Subcutaneous abdominal adipose tissue (tissue), 5 donors: Measurements from ENCODE around the gene MAPK11.

ENCODE experiments used
- H3K27ac ChIP-seq: one replicate; pipeline ENCODE4 v1.7.0; 2013; ENCODE audit warnings: low read depth, mild to moderate bottlenecking, inconsistent platforms, low read length, moderate library complexity
- H3K27me3 ChIP-seq, 5 donors: one replicate each; pipeline ENCODE4 v1.7.0; 2013; ENCODE audit warnings: low read length in 5 of 5, inconsistent platforms in 1 of 5; ENCODE audit not compliant: control insufficient read depth in 5 of 5, insufficient read depth in 4 of 5
- H3K36me3 ChIP-seq, 5 donors: one replicate each; pipeline ENCODE4 v1.7.0; 2013; ENCODE audit warnings: low read length in 5 of 5; ENCODE audit not compliant: control insufficient read depth in 5 of 5, insufficient read depth in 5 of 5
- H3K4me1 ChIP-seq, 5 donors: one replicate each; pipeline ENCODE4 v1.7.0; 2013; ENCODE audit warnings: low read length in 5 of 5, mild to moderate bottlenecking in 3 of 5, moderate library complexity in 1 of 5; ENCODE audit not compliant: control insufficient read depth in 5 of 5, insufficient read depth in 5 of 5
- H3K4me3 ChIP-seq, 5 donors: one replicate each; pipeline ENCODE4 v1.7.0; 2013; ENCODE audit warnings: low read length in 5 of 5, low read depth in 1 of 5
- H3K9ac ChIP-seq, 5 donors: one replicate each; pipeline ENCODE4 v1.7.0; 2013; ENCODE audit warnings: low read length in 5 of 5, mild to moderate bottlenecking in 4 of 5, moderate library complexity in 3 of 5
- H3K9me3 ChIP-seq, 5 donors: one replicate each; pipeline ENCODE4 v1.7.0; 2013; ENCODE audit warnings: low read length in 5 of 5; ENCODE audit not compliant: control insufficient read depth in 5 of 5
- donor health status: healthy.
- donor health status: healthy.
- donor health status: healthy.
- donor health status: healthy.
- donor health status: healthy.

MAPK11 gene

DNA sequence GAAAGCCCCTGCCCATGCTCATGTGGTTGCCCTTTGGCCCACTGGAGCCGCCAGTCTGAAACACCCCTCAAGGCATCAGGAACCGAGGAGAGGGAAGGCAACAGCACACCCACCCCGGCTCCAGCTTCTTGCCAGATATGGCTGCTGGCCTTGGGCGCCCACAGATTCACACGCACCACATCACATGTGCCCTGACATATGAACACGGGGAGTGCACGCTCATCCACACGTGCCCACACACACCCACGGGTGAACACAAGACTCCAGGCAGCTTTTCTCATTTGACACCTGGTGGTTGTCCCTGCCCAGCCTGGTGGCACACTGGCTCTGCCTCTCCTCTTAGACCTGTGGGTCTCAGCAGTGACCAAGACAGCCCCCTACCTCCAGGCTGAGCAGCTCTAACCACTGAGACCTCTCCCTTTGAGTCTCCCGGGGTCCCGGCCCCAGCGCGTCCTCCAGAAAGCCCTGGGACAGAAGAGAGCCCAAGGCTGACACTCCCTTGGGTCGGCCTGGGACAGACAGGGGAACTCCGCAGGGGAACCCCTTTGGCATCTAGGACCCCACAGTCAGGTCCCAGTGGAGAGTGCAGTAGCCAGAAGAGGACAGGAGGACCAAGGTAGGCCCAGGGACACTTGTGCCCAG is 6.0 kb downstream of the MAPK11 start:
- Histone ChIP-seq H3K4me3 (no peak overlapping the region), H3K9me3 (no peaks in the 10 kb centered on the region), H3K9ac (no peak overlapping the region), H3K27me3 (peaks cover 10 to 26% (median 13%) of the 10 kb centered on the region in 5 donors), H3K27ac (no peak overlapping the region), H3K4me1 (peaks cover 0 to 51% (median 41%) of the 10 kb centered on the region in 5 donors), H3K36me3 (peaks cover 0 to 17% (median 5%) of the 10 kb centered on the region in 5 donors)

DNA sequence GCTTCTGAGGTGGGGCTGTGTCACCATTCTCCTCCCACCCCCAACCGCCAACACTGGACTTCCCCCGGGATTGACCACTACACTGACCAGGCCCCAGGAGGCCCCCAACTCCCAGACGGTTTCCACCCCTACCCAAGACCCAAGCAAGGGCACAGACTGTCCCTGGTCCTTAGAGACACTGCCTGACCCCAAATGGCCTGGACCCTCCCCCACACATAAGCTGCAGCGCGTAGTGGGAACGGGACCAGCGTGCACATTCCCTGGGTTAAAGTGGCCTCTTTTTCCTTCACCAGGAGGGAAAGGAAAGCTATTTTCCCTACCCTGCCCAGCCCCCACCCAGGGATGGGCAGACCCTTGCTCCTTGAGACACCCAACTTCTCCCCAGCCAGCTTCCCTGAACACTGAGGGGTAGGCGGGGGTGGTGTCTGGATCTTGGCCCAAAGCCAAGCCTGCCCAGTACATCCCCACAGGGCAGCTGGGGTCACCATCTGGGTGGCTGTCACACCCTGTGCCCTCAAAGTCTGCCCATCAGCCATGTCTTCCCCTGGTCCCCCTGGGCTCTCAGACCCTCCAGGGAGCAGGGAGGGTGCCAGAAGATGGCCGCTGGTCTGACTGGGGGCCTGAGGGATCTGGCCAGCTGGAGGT is 7.1 kb downstream of the MAPK11 start:
- no peak overlapping the region for H3K27ac ChIP-seq
- H3K27me3 ChIP-seq, result peaks cover 10 to 29% (median 16%) of the 10 kb centered on the region in 5 donors
- H3K9ac ChIP-seq, result no peak overlapping the region
- peaks cover 0 to 40% (median 30%) of the 10 kb centered on the region in 5 donors for H3K4me1 ChIP-seq
- no peak overlapping the region for H3K4me3 ChIP-seq
- H3K9me3 ChIP-seq, result no peaks in the 10 kb centered on the region
- H3K36me3 ChIP-seq, result peaks cover 0 to 17% (median 5%) of the 10 kb centered on the region in 5 donors

DNA sequence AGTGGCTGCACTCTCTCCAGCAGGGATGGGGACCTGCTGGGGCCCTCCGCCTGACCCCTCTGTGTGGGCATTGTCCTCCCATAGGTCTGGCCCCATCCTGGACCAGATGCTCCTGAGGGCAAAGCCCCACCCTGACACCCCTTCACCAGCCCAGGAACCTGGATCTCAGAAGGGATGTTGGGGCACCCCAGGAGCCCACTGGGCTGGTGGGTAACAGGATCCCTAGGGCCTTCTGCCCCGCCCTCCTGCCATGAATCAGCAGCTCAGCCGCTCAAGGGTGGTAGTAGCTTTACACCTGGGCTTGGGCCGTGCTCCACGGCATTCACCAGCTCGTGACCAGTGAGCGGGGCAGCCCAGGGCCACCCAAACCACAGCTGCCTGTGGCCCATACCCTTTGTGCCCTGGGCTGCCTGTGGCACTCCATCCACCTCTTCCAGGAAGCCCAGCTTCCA is 7.7 kb downstream of the MAPK11 start:
- Histone ChIP-seq H3K27me3 (peaks cover 12 to 31% (median 16%) of the 10 kb centered on the region in 5 donors), H3K36me3 (peaks cover 0 to 17% (median 7%) of the 10 kb centered on the region in 5 donors), H3K9ac (no peak overlapping the region), H3K4me1 (peaks cover 0 to 35% (median 25%) of the 10 kb centered on the region in 5 donors), H3K27ac (no peak overlapping the region), H3K4me3 (no peak overlapping the region), H3K9me3 (no peaks in the 10 kb centered on the region)

DNA sequence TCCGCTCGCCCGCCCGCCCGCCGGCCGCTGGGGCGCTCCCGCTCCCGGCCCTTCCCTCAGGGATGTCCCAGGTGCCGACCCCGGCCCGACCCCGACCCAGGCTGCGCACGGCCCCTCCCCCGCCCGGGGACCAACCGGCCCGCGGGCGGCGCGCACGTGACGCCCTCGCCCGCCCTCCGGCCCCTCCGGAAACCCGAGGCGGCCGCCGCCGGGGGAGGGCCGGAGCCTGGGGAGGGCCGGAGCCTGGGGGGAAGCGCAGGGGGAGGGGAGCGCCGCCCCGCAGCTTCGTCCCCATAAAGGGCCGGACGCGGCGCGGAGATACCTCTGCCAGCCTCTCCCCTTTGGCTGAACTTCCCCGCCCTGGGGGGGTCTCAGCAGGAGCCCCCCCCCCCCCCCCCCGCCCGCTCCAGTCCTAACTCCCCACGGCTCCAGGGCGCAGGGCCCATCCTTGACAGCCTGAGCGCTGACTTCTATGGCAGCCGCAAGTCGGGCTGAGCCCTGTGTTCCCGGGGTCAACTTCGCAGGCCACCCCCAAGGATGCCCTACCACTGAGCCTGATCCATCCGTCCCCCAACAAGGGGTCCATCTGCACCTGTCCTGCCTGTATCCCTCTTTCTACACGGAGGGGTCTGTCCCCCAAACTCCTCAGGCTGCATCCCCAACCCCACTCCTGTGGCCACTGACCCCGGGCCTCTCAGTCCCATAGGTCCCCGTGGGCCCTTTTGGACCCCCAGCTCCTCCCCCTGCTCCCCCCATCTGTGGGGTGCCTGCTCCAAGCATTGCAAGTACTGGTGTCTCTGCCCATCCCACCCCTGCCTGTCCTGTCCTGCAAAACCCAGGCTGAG is 8.3 kb downstream of the MAPK11 start, which contains the start of gene MAPK12:
TSS of gene MAPK12 (minus strand) at position 69 of the 845 bp plus-strand sequence. CDS start 174 bp downstream, outside the sequence.
- Histone ChIP-seq H3K27ac (no peak within 1 kb of the TSS), H3K4me3 (peak within 1 kb of the TSS in 4 of 5 donors; percentile 53 to 71 (median 54)), H3K27me3 (peaks cover 13 to 35% (median 16%) of the 10 kb centered on the region in 5 donors), H3K9ac (peak within 1 kb of the TSS in 2 of 5 donors; percentile 53 to 59), H3K4me1 (peaks cover 0 to 28% (median 23%) of the 10 kb centered on the region in 5 donors), H3K36me3 (peaks cover 0 to 15% (median 9%) of the 10 kb centered on the region in 5 donors), H3K9me3 (no peaks in the 10 kb centered on the region)

DNA sequence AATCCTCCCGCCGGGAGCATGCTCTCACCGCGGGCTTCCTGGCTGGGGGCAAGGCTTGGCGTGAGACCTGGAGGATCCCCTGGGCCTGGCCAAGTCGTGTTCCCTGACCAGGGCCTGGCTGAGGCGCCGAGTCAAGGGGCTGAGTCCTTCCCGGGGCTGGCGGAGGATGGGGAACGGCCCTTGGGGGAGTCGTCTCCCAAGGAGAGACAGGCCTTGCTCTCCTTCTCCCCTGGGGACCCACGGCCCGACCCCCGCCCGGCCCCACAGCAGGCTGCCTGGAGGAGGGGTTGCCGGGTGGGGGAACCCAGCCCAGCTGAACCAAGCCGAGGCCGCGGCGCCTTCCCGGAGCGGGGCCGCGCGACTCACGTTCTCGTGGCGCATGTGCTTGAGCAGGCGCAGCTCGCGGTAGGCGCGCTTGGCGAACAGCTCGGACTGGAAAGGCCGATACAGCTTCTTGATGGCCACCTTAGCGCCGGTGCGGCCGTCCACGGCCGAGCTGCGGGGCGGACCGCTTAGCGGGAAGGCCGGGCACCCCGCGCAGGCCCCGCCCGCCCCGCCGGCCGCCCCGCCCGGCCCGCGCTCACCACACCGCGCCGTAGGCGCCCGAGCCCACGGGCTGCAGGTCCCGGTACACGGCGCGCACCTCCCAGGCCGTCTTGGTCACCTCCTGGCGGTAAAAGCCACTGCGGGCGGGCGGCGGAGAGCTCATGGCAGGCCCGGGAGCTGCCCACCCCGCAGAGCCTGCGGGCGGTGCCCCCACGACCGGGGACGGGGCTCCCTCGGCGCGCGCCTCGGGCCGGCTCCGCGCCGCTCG is 9.2 kb downstream of the MAPK11 start:
- no peak overlapping the region for H3K27ac ChIP-seq
- H3K9me3 ChIP-seq, result no peaks in the 10 kb centered on the region
- H3K27me3 ChIP-seq, result peaks cover 16 to 33% (median 20%) of the 10 kb centered on the region in 5 donors
- peaks cover 0 to 28% (median 23%) of the 10 kb centered on the region in 5 donors for H3K4me1 ChIP-seq
- peak overlapping the region in 4 of 5 donors; percentile 53 to 71 (median 54) for H3K4me3 ChIP-seq
- peak overlapping the region in 2 of 5 donors; percentile 53 to 59 for H3K9ac ChIP-seq
- peaks cover 0 to 10% (median 5%) of the 10 kb centered on the region in 5 donors for H3K36me3 ChIP-seq

DNA sequence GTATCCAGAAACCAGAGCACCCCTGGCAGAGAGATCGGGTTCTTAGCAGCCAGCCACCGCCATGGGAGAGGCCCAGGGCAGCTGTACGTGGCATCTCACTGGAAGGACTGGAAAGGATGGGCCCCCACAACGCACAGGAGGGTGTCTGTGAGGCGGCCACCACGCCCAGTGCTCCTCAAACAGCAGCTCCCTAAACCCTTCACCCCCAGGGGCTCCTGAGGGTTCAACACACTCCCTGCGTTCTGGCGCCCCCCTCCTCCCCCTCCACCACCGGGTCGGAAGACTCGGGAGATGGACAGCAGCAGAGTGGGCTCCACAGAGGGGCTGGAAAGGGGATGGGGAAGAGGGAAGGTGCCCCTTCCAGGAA is 9.8 kb downstream of the MAPK11 start:
- Histone ChIP-seq H3K9me3 (no peaks in the 10 kb centered on the region), H3K9ac (peak overlapping the region in 2 of 5 donors; percentile 53 to 59), H3K27me3 (peaks cover 16 to 33% (median 20%) of the 10 kb centered on the region in 5 donors), H3K36me3 (peaks cover 0 to 10% (median 5%) of the 10 kb centered on the region in 5 donors), H3K4me1 (peaks cover 0 to 28% (median 23%) of the 10 kb centered on the region in 5 donors), H3K4me3 (peak overlapping the region in 4 of 5 donors; percentile 53 to 71 (median 54)), H3K27ac (no peak overlapping the region)

DNA sequence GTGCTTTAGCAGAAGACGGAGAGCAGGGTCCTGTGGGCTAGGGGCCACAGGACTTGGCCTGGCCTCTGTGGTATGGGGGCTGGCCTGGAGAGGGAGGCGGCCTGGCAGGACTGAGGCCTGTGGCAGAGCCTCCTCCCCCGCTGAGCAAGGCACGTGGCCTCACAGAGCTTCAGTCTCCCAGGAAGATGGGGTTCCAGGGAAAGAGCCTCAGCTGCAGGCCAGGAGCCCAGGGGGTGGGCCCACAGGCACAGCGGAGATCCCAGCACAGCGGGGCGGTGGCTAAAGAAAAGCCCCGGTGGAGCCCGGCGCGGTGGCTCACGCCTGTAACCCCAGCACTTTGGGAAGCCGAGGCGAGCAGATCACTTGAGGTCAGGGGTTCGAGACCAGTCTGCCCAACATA is 10.9 kb downstream of the MAPK11 start:
- H3K27ac ChIP-seq, result no peak overlapping the region
- peaks cover 0 to 6% (median under 1%) of the 10 kb centered on the region in 5 donors for H3K36me3 ChIP-seq
- H3K9me3 ChIP-seq, result no peaks in the 10 kb centered on the region
- no peak overlapping the region for H3K4me3 ChIP-seq
- H3K4me1 ChIP-seq, result peaks cover 0 to 28% (median 23%) of the 10 kb centered on the region in 5 donors
- no peak overlapping the region for H3K9ac ChIP-seq
- H3K27me3 ChIP-seq, result peaks cover 16 to 33% (median 20%) of the 10 kb centered on the region in 5 donors

DNA sequence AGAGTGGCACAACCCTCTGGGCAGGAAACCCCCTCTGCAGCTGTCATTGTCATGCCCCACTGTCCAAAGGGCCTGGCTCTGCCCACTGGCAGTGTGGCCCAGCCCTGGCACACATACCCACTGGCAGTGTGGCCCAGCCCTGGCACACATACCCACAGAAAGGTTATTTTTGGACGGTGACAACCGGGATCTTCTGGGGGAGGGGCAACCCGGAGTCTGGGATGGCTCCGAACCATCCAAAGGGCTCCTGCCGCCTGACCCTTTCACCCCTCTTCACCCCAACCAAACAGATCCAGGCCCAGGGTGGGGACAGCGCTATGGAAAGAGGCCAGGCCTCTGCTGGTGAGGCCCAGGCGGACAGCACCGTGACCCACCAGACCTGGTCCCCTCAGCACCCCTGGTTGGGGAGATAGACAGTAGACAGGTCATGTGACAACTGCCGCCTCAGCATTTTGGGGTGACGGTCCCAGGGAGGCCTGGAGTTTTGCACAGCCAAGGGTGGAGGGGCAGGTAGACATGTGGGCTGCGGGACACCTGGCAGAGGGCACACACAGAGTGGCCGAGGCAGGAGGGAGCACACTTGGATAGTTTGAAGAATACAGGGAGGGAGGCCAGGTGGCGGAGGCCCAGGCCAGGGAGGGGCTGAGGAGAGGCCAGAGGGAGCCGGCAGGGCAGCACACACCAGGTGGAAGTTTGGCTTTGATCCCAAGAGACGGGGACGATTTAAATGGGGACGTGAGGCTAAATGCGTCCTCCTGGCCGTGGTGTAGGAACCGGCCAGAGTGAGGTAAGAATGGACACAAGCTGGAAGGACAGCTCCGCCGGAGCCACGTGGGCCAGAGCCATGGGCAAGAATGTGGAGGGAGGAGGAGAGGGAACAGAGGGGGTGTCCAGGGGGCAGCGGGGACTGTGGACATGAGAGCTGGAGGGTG is 11.6 kb downstream of the MAPK11 start:
- no peak overlapping the region for H3K27ac ChIP-seq
- peaks cover 0 to 6% (median 0%) of the 10 kb centered on the region in 5 donors for H3K36me3 ChIP-seq
- peaks cover 0 to 28% (median 23%) of the 10 kb centered on the region in 5 donors for H3K4me1 ChIP-seq
- no peaks in the 10 kb centered on the region for H3K9me3 ChIP-seq
- no peak overlapping the region for H3K4me3 ChIP-seq
- no peak overlapping the region for H3K9ac ChIP-seq
- H3K27me3 ChIP-seq, result peaks cover 16 to 33% (median 20%) of the 10 kb centered on the region in 5 donors
